NCI-H1105 (cell line): ENCODE measurements around the gene CORO2B.

Source experiments
- DNase-seq: peaks from one replicate; lab custom pipeline; 2025; lab: John Stamatoyannopoulos, UW

The CORO2B gene

GRCh38 chr15:68592054-68592453 lies 13.3 kb downstream of the CORO2B start:
- no peak for DNase-seq

- no peak for DNase-seq
Observed at GRCh38 chr15:68592544-68592943, 13.8 kb downstream of the CORO2B start.

- DNase-seq = no peak
Observed at GRCh38 chr15:68593341-68593740, 14.5 kb downstream of the CORO2B start.

GRCh38 chr15:68593828-68594532 lies 15.2 kb downstream of the CORO2B start:
- DNase-seq = no peak

- no peak for DNase-seq
Observed at GRCh38 chr15:68594533-68595259, 15.9 kb downstream of the CORO2B start.

GRCh38 chr15:68595260-68595564 lies 16.4 kb downstream of the CORO2B start:
- no peak for DNase-seq

- no peak for DNase-seq
Observed at GRCh38 chr15:68595761-68596160, 17.0 kb downstream of the CORO2B start.

- DNase-seq = no peak
Observed at GRCh38 chr15:68596691-68597090, 17.9 kb downstream of the CORO2B start.

- DNase-seq = no peak
Observed at GRCh38 chr15:68597581-68597980, 18.8 kb downstream of the CORO2B start.

GRCh38 chr15:68598171-68599152 lies 19.7 kb downstream of the CORO2B start:
- DNase-seq = no peak

- DNase-seq = no peak
Observed at GRCh38 chr15:68599153-68599545, 20.4 kb downstream of the CORO2B start.

GRCh38 chr15:68599560-68600071 lies 20.8 kb downstream of the CORO2B start:
- DNase-seq = peak; percentile 60

- no peak for DNase-seq
Observed at GRCh38 chr15:68601206-68602197, 22.7 kb downstream of the CORO2B start.

- no peak for DNase-seq
Observed at GRCh38 chr15:68602459-68603215, 23.8 kb downstream of the CORO2B start.

- DNase-seq = no peak
Observed at GRCh38 chr15:68603216-68603595, 24.4 kb downstream of the CORO2B start.

GRCh38 chr15:68603951-68604350 lies 25.2 kb downstream of the CORO2B start:
- no peak for DNase-seq

- DNase-seq = peak; percentile 61
Observed at GRCh38 chr15:68604840-68605478, 26.2 kb downstream of the CORO2B start.

GRCh38 chr15:68606375-68606774 lies 27.6 kb downstream of the CORO2B start:
- DNase-seq = no peak

- no peak for DNase-seq
Observed at GRCh38 chr15:68608206-68608843, 29.5 kb downstream of the CORO2B start.
